IMR-90 (cell line): ENCODE data around the gene MB21D2. TPM values are rescaled to one million over a fixed set of nuclear protein-coding genes. Genes with fewer than 3 reads are reported as not detected.

ENCODE experiments used
- ATAC-seq: fragments of 200-7000 bp; cut with Tn5 transposase; 2 replicates; pipeline ENCODE4 v1.9.1; 2020; ENCODE audit warnings: low read depth, mild to moderate bottlenecking, moderate library complexity
- BruUV-seq: library from RNA; stranded (reverse); fragments of 400-500 nt; replicated peaks from 2 replicates; lab custom pipeline; 2021; lab: Mats Ljungman, UMichigan
- CTCF ChIA-PET: fragments of 300-600 bp; formaldehyde crosslinking; extraction: SDS; loops from one replicate; lab custom pipeline; 2021; ENCODE audit warnings: antibody characterized with exemption; lab: Yijun Ruan, JAX
- POLR2A ChIA-PET: fragments of 300-600 bp; sonication (Branson Sonifier 250); formaldehyde crosslinking; loops from one replicate; lab custom pipeline; 2022; ENCODE audit warnings: antibody characterized with exemption; ENCODE audit not compliant: unreplicated experiment; lab: Charles Lee
- DNase-seq: peaks from one replicate; pipeline ENCODE4 v3.0.0; 2013
- H2AFZ ChIP-seq: replicated peaks from 2 replicates; pipeline ENCODE3; 2013; ENCODE audit warnings: low read length, mild to moderate bottlenecking; ENCODE audit not compliant: poor library complexity
- H2AK5ac ChIP-seq: 2 replicates; pipeline ENCODE4 v1.6.1; 2013; ENCODE audit warnings: low read depth, low read length, inconsistent platforms
- H2AK9ac ChIP-seq: replicated peaks from 2 replicates; pipeline ENCODE3; 2013; ENCODE audit warnings: mild to moderate bottlenecking, low read depth, low read length, moderate library complexity; ENCODE audit not compliant: poor library complexity
- H2BK120ac ChIP-seq: 2 replicates; pipeline ENCODE4 v1.6.1; 2013; ENCODE audit warnings: low read depth, low read length, inconsistent platforms
- H2BK15ac ChIP-seq: 3 replicates; pipeline ENCODE4 v1.6.1; 2013; ENCODE audit warnings: low read depth, low read length, inconsistent platforms
- H2BK20ac ChIP-seq: 2 replicates; pipeline ENCODE4 v1.6.1; 2013; ENCODE audit warnings: low read depth, mild to moderate bottlenecking, inconsistent platforms, low read length, moderate library complexity
- H2BK5ac ChIP-seq: 2 replicates; pipeline ENCODE4 v1.6.1; 2013; ENCODE audit warnings: mild to moderate bottlenecking, low read depth, low read length, inconsistent platforms; ENCODE audit not compliant: poor library complexity, severe bottlenecking
- H3K14ac ChIP-seq: replicated peaks from 2 replicates; pipeline ENCODE4 v1.6.1; 2013; ENCODE audit warnings: low read depth, low read length, inconsistent platforms
- H3K18ac ChIP-seq: 2 replicates; pipeline ENCODE4 v1.6.1; 2013; ENCODE audit warnings: low read depth, low read length, control low read depth
- H3K23ac ChIP-seq: 2 replicates; pipeline ENCODE4 v1.6.1; 2013; ENCODE audit warnings: low read depth, low read length, inconsistent platforms
- H3K27ac ChIP-seq: 2 replicates; pipeline ENCODE4 v1.5.1; 2013; ENCODE audit warnings: mild to moderate bottlenecking, control low read depth, low read length; ENCODE audit not compliant: insufficient read depth
- H3K27me3 ChIP-seq: 2 replicates; pipeline ENCODE4 v1.6.1; 2013; ENCODE audit warnings: low read length; ENCODE audit not compliant: control insufficient read depth, insufficient read depth
- H3K36me3 ChIP-seq: 2 replicates; pipeline ENCODE4 v1.6.1; 2013; ENCODE audit warnings: low read length, mixed read lengths; ENCODE audit not compliant: control insufficient read depth, insufficient read depth
- H3K4ac ChIP-seq: 2 replicates; pipeline ENCODE4 v1.6.1; 2013; ENCODE audit warnings: low read depth, low read length, inconsistent platforms
- H3K4me1 ChIP-seq: 2 replicates; pipeline ENCODE4 v1.6.1; 2013; ENCODE audit warnings: low read length, mixed read lengths; ENCODE audit not compliant: control insufficient read depth, insufficient read depth
- H3K4me2 ChIP-seq: 2 replicates; pipeline ENCODE4 v1.6.1; 2013; ENCODE audit warnings: low read depth, mild to moderate bottlenecking, control low read depth, low read length, moderate library complexity
- H3K4me3 ChIP-seq: 2 replicates; pipeline ENCODE4 v1.5.1; 2013; ENCODE audit warnings: low read depth, mild to moderate bottlenecking, control low read depth, low read length, moderate library complexity; ENCODE audit not compliant: insufficient read depth
- H3K56ac ChIP-seq: 2 replicates; pipeline ENCODE4 v1.6.1; 2013; ENCODE audit warnings: low read length, inconsistent platforms; ENCODE audit not compliant: insufficient read depth; ENCODE audit errors: extremely low read depth
- H3K79me1 ChIP-seq, 2 experiments: 2 replicates each; pipeline ENCODE4 v1.6.1; 2013; ENCODE audit warnings: low read length in 2 of 2, inconsistent platforms in 1 of 2, low read depth in 1 of 2
- H3K9ac ChIP-seq: 2 replicates; pipeline ENCODE4 v1.6.1; 2013; ENCODE audit warnings: low read depth, low read length, control low read depth
- H3K9me1 ChIP-seq: 2 replicates; pipeline ENCODE4 v1.6.1; 2013; ENCODE audit warnings: low read length, inconsistent platforms; ENCODE audit not compliant: insufficient read depth
- H3K9me3 ChIP-seq: 2 replicates; pipeline ENCODE4 v1.6.1; 2013; ENCODE audit warnings: low read length; ENCODE audit not compliant: control insufficient read depth, insufficient read depth
- H4K20me1 ChIP-seq: 2 replicates; pipeline ENCODE4 v1.6.1; 2013; ENCODE audit warnings: low read length, inconsistent platforms; ENCODE audit not compliant: insufficient read depth
- H4K5ac ChIP-seq: 2 replicates; pipeline ENCODE4 v1.6.1; 2013; ENCODE audit warnings: mild to moderate bottlenecking, low read depth, low read length, control low read depth
- H4K8ac ChIP-seq, 2 experiments: 2 replicates each; pipeline ENCODE4 v1.6.1; 2013; ENCODE audit warnings: low read depth in 2 of 2, low read length in 2 of 2, control low read depth in 1 of 2, inconsistent platforms in 1 of 2
- H4K91ac ChIP-seq: 2 replicates; pipeline ENCODE4 v1.6.1; 2013; ENCODE audit warnings: low read depth, low read length, inconsistent platforms; ENCODE audit not compliant: insufficient read depth
- BHLHE40 ChIP-seq: fragments of 150-350 bp; IDR thresholded peaks from 2 replicates; pipeline ENCODE4 v1.6.1; 2016; ENCODE audit warnings: mild to moderate bottlenecking, low read depth, low read length
- CEBPB ChIP-seq: IDR thresholded peaks from 2 replicates; pipeline ENCODE4 v1.6.1; 2012; ENCODE audit warnings: low read depth, low read length, improper control_type of control experiment
- CTCF ChIP-seq: conservative IDR thresholded peaks from 2 replicates; pipeline ENCODE4 v1.5.1; 2012; ENCODE audit warnings: mild to moderate bottlenecking, low read depth, low read length, improper control_type of control experiment
- ELK1 ChIP-seq: fragments of 150-350 bp; IDR thresholded peaks from 2 replicates; pipeline ENCODE4 v1.6.1; 2016; ENCODE audit warnings: low read depth, mild to moderate bottlenecking, low read length, moderate library complexity, borderline replicate concordance
- FOS ChIP-seq: fragments of 150-350 bp; IDR thresholded peaks from 2 replicates; pipeline ENCODE4 v1.6.1; 2016; ENCODE audit warnings: low read depth, low read length
- MAZ ChIP-seq: IDR thresholded peaks from 2 replicates; pipeline ENCODE4 v1.6.1; 2012; ENCODE audit warnings: low read depth, mild to moderate bottlenecking, low read length, improper control_type of control experiment, moderate library complexity, borderline replicate concordance
- MXI1 ChIP-seq: IDR thresholded peaks from 2 replicates; pipeline ENCODE4 v1.6.1; 2012; ENCODE audit warnings: low read depth, mild to moderate bottlenecking, low read length, moderate library complexity, borderline replicate concordance
- NFE2L2 ChIP-seq: fragments of 150-350 bp; IDR thresholded peaks from 2 replicates; pipeline ENCODE4 v1.6.1; 2016; ENCODE audit warnings: low read depth, mild to moderate bottlenecking, low read length
- RAD21 ChIP-seq: IDR thresholded peaks from 2 replicates; pipeline ENCODE4 v1.6.1; 2012; ENCODE audit warnings: low read length, improper control_type of control experiment
- RCOR1 ChIP-seq: IDR thresholded peaks from 2 replicates; pipeline ENCODE4 v1.6.1; 2012; ENCODE audit warnings: mild to moderate bottlenecking, low read length, improper control_type of control experiment; ENCODE audit not compliant: insufficient replicate concordance
- SMC3 ChIP-seq: fragments of 150-350 bp; IDR thresholded peaks from 2 replicates; pipeline ENCODE4 v1.6.1; 2016; ENCODE audit warnings: low read depth, mild to moderate bottlenecking, antibody characterized with exemption, low read length, moderate library complexity
- WGBS, 2 experiments: methylation state at CpG; one replicate each; pipeline versions ENCODE4 v1.1.5 to v1.1.7; 2013; ENCODE audit warnings: missing lambda C conversion rate in 2 of 2; ENCODE audit not compliant: insufficient read length in 1 of 2; ENCODE audit errors: extremely low coverage in 2 of 2; 5-methylcytosine and 5-hydroxymethylcytosine counted together
- dilution Hi-C: fragments of 300-500 bp; cut with HindIII; formaldehyde crosslinking; loops from one replicate; pipeline ENCODE4 v1.14.3; 2018; ENCODE audit warnings: low sequenced_read_pairs; ENCODE audit not compliant: unreplicated experiment
- in situ Hi-C: fragments of 300-500 bp; cut with MboI; formaldehyde crosslinking; loops from 3 replicates; pipeline ENCODE4 v1.14.3; 2019; ENCODE audit warnings: low sequenced_read_pairs, inconsistent platforms, mixed read lengths
- intact Hi-C: fragments of 100-400 bp; cut with micrococcal nuclease; formaldehyde crosslinking; loops from 2 replicates; pipeline ENCODE4 v1.10.0; 2022
- polyA plus RNA-seq, 3 experiments: library from polyadenylated mRNA; depleted of rRNA; stranded (reverse); fragments of >200 nt; gene quantifications; 2 replicates each; pipeline ENCODE4 v1.2.3, GENCODE V29; 2012; ENCODE audit warnings: low replicate concordance in 1 of 3
- total RNA-seq: library from RNA; depleted of rRNA; stranded (reverse); fragments of >200 nt; gene quantifications from 2 replicates; pipeline ENCODE4 v1.2.3, GENCODE V29; 2012

Gene MB21D2
- total and polyA plus RNA-seq, 2 of the 4 experiments (the other 2 are of a cell fraction): 13.6 to 44.8 TPM

DNA sequence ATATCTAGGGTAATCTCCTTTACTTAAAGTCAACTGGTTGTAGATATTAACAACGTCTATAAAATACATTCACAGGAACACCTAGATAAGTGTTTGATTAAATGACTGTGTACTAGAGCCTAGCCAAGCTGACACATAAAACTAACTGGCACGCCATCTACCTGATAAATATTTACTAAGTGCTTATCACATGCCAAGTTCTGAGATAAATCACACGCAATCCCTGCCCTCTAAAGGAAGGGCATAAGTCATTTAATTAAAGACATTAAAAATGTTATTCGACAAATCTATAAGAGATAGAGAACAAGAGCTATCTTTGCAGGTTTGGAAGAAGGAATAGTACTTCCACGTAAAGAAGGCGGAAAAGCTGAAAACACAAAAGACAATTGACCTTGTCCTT is 11.1 kb upstream of the MB21D2 start:
- Histone ChIP-seq H3K9ac (no peak overlapping the region), H2AFZ (no peak overlapping the region), H4K5ac (no peak overlapping the region), H2AK9ac (no peak overlapping the region), H3K56ac (no peak overlapping the region), H3K4me3 (no peak overlapping the region), H3K9me3 (no peaks in the 10 kb centered on the region), H3K27me3 (no peaks in the 10 kb centered on the region), H2BK15ac (no peak overlapping the region), H3K14ac (no peak overlapping the region), H3K4ac (no peak overlapping the region), H3K18ac (no peak overlapping the region; the same call in 1 of the 2 replicates), H3K23ac (no peak overlapping the region), H3K4me2 (peak overlapping the region; percentile 26; the same call in 1 of the 2 replicates), H4K8ac (no peak overlapping the region), H3K27ac (no peak overlapping the region), H4K91ac (no peak overlapping the region), H3K79me1 (no peaks in the 10 kb centered on the region), H3K9me1 (no peaks in the 10 kb centered on the region), H2BK20ac (no peak overlapping the region), H4K20me1 (no peaks in the 10 kb centered on the region), H2BK5ac (no peak overlapping the region), H3K4me1 (peaks cover 2% of the 10 kb centered on the region), H2AK5ac (no peak overlapping the region), H2BK120ac (no peak overlapping the region), H3K36me3 (no peaks in the 10 kb centered on the region)
- BruUV-seq: no TSS peak
- 80% methylated on average over 1 of the region's 6 CpGs; no CpG with 5 or more reads in 1 of the 2 experiments for WGBS, 2 experiments
- dilution Hi-C loops (no loop called here), intact Hi-C loops (no loop called here), in situ Hi-C loops (no loop called here)
- ChIA-PET POLR2A (no interaction called here), CTCF (no interaction called here)
- ATAC-seq (no peak), DNase-seq (no peak)
- TF ChIP-seq BHLHE40: no peak
- no peak for TF ChIP-seq RAD21
- TF ChIP-seq FOS: no peak
- TF ChIP-seq RCOR1: no peak
- no peak for TF ChIP-seq CTCF
- TF ChIP-seq NFE2L2: no peak
- no peak for TF ChIP-seq CEBPB
- TF ChIP-seq MAZ: no peak
- TF ChIP-seq ELK1: no peak
- no peak for TF ChIP-seq MXI1
- no peak for TF ChIP-seq SMC3
